ENCODE measurements around the gene LHFPL6. TPM values are rescaled to one million over a fixed set of nuclear protein-coding genes. Genes with fewer than 3 reads are reported as not detected.

Gene LHFPL6
- total RNA-seq, 2 donors from 2014 or later = 0.53 to 2.8 TPM

DNA sequence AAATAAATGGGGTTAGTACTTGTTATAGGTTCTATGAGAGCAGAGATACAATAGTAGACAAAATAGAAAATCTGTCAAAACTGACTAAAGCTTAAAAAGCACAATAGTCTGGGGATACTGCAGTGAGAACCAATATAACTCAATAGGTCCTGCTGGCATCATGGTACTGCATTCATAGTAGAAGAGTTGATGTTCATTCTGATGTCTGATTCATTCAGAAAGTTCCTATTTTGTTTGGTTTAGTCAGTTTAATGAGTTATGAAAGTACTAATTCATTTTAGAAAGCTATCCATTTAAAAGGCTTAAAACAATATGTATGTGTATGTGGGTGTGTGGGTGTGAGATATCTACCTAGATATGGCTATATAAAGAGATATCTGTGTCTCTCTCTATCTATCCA, 152.8 kb downstream of the LHFPL6 start:
- Histone ChIP-seq H3K27ac (ENCODE audit: low read depth, low read length) (no peak overlapping the region), H3K36me3 (ENCODE audit: control insufficient read depth, insufficient read depth, low read length) (no peaks in the 10 kb centered on the region), H3K9me3 (ENCODE audit: control insufficient read depth, low read length) (no peaks in the 10 kb centered on the region), H3K27me3 (ENCODE audit: control insufficient read depth, insufficient read depth, low read length, poor library complexity, severe bottlenecking) (no peaks in the 10 kb centered on the region), H3K9ac (ENCODE audit: extremely low read depth, low read length, poor library complexity, severe bottlenecking) (no peak overlapping the region), H3K4me1 (ENCODE audit: control insufficient read depth, insufficient read depth, low read length) (no peaks in the 10 kb centered on the region), H3K4me3 (ENCODE audit: low read length) (no peak overlapping the region)
- Mint-ChIP-seq H3K9me3 (no peaks in the 10 kb centered on the region), H3K36me3 (ENCODE audit: low read depth) (no peaks in the 10 kb centered on the region), H3K4me3 (no peak overlapping the region), H3K4me1 (no peaks in the 10 kb centered on the region), H3K27me3 (ENCODE audit: insufficient read depth) (peaks cover 1% of the 10 kb centered on the region), H3K27ac (no peak overlapping the region)
- TF ChIP-seq, protein P1, sequence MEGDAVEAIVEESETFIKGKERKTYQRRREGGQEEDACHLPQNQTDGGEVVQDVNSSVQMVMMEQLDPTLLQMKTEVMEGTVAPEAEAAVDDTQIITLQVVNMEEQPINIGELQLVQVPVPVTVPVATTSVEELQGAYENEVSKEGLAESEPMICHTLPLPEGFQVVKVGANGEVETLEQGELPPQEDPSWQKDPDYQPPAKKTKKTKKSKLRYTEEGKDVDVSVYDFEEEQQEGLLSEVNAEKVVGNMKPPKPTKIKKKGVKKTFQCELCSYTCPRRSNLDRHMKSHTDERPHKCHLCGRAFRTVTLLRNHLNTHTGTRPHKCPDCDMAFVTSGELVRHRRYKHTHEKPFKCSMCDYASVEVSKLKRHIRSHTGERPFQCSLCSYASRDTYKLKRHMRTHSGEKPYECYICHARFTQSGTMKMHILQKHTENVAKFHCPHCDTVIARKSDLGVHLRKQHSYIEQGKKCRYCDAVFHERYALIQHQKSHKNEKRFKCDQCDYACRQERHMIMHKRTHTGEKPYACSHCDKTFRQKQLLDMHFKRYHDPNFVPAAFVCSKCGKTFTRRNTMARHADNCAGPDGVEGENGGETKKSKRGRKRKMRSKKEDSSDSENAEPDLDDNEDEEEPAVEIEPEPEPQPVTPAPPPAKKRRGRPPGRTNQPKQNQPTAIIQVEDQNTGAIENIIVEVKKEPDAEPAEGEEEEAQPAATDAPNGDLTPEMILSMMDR (conservative IDR thresholded peaks at IDR 0.05) = no peak
- DNase-seq = no peak

DNA sequence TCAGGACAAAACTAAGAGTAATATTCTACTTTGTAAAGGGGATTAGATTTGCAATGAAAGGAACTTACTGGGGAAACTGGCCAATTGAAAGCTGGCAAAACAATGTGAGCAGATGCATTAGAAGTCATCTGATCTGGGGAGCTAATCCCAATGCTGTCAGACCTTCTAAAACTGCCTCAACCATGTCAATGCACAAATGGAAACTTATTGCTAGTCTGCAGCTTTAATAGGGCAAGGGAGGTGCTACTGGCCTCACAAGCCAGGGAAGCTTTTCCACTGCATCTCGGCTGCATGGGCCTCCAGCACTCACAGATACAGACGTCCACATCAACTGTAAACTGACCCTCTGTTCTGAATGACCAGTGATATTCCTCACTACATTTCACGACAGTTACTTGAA, 154.2 kb downstream of the LHFPL6 start:
- no peak overlapping the region for H3K4me3 ChIP-seq (ENCODE audit: low read length)
- no peak for DNase-seq
- H3K36me3 ChIP-seq (ENCODE audit: control insufficient read depth, insufficient read depth, low read length) = no peaks in the 10 kb centered on the region
- Mint-ChIP-seq H3K36me3 (ENCODE audit: low read depth) (no peaks in the 10 kb centered on the region), H3K4me1 (no peaks in the 10 kb centered on the region), H3K27ac (no peak overlapping the region), H3K4me3 (no peak overlapping the region), H3K27me3 (ENCODE audit: insufficient read depth) (peaks cover 1% of the 10 kb centered on the region), H3K9me3 (no peaks in the 10 kb centered on the region)
- 92% methylated on average over 3 of the region's 3 CpGs; no CpG with 5 or more reads in 1 of the 2 experiments for WGBS, 2 experiments (ENCODE audit: insufficient coverage in 1 of 2, insufficient read length in 1 of 2)
- TF ChIP-seq, protein P1 (conservative IDR thresholded peaks at IDR 0.05) = no peak
- H3K9ac ChIP-seq (ENCODE audit: extremely low read depth, low read length, poor library complexity, severe bottlenecking) = no peak overlapping the region
- H3K4me1 ChIP-seq (ENCODE audit: control insufficient read depth, insufficient read depth, low read length) = no peaks in the 10 kb centered on the region
- H3K27me3 ChIP-seq (ENCODE audit: control insufficient read depth, insufficient read depth, low read length, poor library complexity, severe bottlenecking) = no peaks in the 10 kb centered on the region
- H3K27ac ChIP-seq (ENCODE audit: low read depth, low read length) = no peak overlapping the region
- no peaks in the 10 kb centered on the region for H3K9me3 ChIP-seq (ENCODE audit: control insufficient read depth, low read length)

DNA sequence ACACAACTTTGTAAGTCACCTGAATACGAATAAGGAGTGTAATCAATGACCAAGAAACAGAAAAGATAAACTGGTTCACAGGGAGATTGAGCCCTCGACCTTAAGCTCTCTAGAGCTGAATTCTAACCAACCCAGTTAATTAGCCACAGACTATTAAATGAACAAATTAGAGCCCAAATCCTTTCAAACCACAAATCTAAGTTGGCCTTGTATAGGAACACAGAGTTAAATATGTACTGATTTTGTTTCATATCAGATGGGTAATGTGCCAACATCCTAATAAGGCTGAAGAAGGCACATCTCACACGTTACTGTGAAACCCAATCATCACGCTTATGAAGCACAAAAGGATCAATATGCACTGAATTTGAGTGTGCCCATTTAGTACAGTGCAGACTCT, 156.1 kb downstream of the LHFPL6 start:
- TF ChIP-seq, protein P1 (conservative IDR thresholded peaks at IDR 0.05) = no peak
- Histone ChIP-seq H3K27me3 (ENCODE audit: control insufficient read depth, insufficient read depth, low read length, poor library complexity, severe bottlenecking) (no peaks in the 10 kb centered on the region), H3K36me3 (ENCODE audit: control insufficient read depth, insufficient read depth, low read length) (no peaks in the 10 kb centered on the region), H3K4me3 (ENCODE audit: low read length) (no peak overlapping the region), H3K27ac (ENCODE audit: low read depth, low read length) (no peak overlapping the region), H3K4me1 (ENCODE audit: control insufficient read depth, insufficient read depth, low read length) (no peaks in the 10 kb centered on the region), H3K9me3 (ENCODE audit: control insufficient read depth, low read length) (no peaks in the 10 kb centered on the region), H3K9ac (ENCODE audit: extremely low read depth, low read length, poor library complexity, severe bottlenecking) (no peak overlapping the region)
- Mint-ChIP-seq H3K27ac (no peak overlapping the region), H3K36me3 (ENCODE audit: low read depth) (no peaks in the 10 kb centered on the region), H3K4me3 (no peak overlapping the region), H3K4me1 (no peaks in the 10 kb centered on the region), H3K9me3 (no peaks in the 10 kb centered on the region), H3K27me3 (ENCODE audit: insufficient read depth) (peaks cover 1% of the 10 kb centered on the region)
- 90 to 100% methylated on average over 3 to 4 of the region's 4 CpGs for WGBS, 2 experiments (ENCODE audit: insufficient coverage in 1 of 2, insufficient read length in 1 of 2)
- no peak for DNase-seq
